GM12873 (cell line): ENCODE measurements around the gene PSME1.

Experiments
- TF ChIP-seq, protein P1 (sequence below): IDR thresholded peaks from 2 replicates; pipeline ENCODE4 v1.5.1; 2012; ENCODE audit warnings: low read depth, mild to moderate bottlenecking, moderate library complexity, low read length, control low read depth; ENCODE audit not compliant: insufficient read depth; ENCODE audit errors: missing control alignments

The PSME1 gene

GRCh38 chr14:24183014-24183481, 47.1 kb downstream of the PSME1 start:
- TF ChIP-seq, protein P1, sequence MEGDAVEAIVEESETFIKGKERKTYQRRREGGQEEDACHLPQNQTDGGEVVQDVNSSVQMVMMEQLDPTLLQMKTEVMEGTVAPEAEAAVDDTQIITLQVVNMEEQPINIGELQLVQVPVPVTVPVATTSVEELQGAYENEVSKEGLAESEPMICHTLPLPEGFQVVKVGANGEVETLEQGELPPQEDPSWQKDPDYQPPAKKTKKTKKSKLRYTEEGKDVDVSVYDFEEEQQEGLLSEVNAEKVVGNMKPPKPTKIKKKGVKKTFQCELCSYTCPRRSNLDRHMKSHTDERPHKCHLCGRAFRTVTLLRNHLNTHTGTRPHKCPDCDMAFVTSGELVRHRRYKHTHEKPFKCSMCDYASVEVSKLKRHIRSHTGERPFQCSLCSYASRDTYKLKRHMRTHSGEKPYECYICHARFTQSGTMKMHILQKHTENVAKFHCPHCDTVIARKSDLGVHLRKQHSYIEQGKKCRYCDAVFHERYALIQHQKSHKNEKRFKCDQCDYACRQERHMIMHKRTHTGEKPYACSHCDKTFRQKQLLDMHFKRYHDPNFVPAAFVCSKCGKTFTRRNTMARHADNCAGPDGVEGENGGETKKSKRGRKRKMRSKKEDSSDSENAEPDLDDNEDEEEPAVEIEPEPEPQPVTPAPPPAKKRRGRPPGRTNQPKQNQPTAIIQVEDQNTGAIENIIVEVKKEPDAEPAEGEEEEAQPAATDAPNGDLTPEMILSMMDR, result no peak

GRCh38 chr14:24184104-24184970, 48.3 kb downstream of the PSME1 start:
- TF ChIP-seq, protein P1, result no peak

DNA sequence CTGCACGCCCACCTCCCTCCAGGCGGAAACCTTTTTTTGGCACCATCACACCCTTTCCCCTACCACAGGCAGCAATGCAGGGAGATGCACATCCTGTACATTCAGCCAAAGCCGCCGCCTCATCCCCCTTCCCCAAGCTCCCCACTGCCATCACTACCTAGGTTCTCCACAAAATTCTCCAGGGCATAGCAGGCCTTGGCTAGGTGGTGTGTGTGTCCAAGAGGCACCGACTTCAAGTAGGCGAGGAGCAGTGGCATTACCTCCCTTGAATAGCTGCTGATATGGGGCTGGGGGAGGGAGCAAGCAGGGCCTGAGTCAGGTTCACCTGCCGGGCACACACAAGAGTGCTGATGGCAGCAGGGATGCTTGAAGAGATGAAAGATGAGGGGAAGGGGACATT, 49.0 kb downstream of the PSME1 start:
- TF ChIP-seq, protein P1, result no peak

- TF ChIP-seq, protein P1, result no peak
Measured at GRCh38 chr14:24185741-24186140, 49.7 kb downstream of the PSME1 start.

DNA sequence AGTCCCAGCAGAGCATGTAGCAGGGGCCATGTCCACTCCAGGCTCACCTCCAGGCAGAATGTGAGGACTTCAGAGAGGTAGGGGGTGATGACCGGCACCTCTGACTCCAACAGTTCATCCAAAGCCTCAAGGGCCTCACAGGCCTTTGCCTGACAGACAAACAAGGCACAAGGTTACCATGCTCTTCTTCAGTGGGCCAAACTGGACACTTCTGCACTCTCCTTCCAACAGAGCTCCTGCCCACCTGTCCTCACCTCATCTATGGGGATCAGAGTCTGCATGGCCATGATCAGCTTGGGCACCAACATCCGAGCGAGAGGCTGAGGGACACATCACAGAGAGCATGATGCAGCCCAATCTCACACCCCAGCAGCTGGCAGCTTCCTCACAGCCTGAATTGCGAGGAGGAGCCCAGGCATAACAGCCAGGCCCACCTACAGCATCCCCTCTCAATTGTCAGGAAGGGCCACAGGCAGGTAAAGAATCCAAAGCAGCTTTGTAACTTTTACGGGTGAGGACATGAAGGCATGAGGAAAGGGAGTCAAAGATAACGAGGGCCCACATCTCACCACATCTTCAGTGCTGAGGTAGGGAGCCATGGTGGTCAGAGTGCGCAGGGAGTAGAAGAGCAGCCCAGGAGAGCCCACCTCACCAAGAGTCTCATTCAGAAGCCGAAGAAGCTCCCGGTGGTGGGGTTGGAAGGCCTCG, 51.0 kb downstream of the PSME1 start:
- TF ChIP-seq, protein P1, result no peak

GRCh38 chr14:24187539-24187915, 51.5 kb downstream of the PSME1 start:
- TF ChIP-seq, protein P1, result no peak
